NB4 (cell line): ENCODE measurements around the gene ITPRIP.

Source experiments
- DNase-seq: peaks from one replicate; pipeline ENCODE4 v3.0.0; 2010; ENCODE audit warnings: low read depth
- H3K4me3 ChIP-seq: one replicate; pipeline ENCODE4 v1.5.1; 2011; ENCODE audit warnings: mild to moderate bottlenecking, low read depth, low read length, moderate library complexity
- CTCF ChIP-seq: IDR thresholded peaks from one replicate; pipeline ENCODE4 v1.5.1; 2012; ENCODE audit warnings: low read depth, low read length
- MAX ChIP-seq: IDR thresholded peaks from 2 replicates; pipeline ENCODE4 v1.6.1; 2011; ENCODE audit warnings: low read depth, low read length
- MYC ChIP-seq: IDR thresholded peaks from 2 replicates; pipeline ENCODE4 v1.6.1; 2011; ENCODE audit warnings: low read depth, low read length
- POLR2A ChIP-seq: IDR thresholded peaks from 2 replicates; pipeline ENCODE4 v1.6.1; 2011; ENCODE audit warnings: mild to moderate bottlenecking; ENCODE audit not compliant: insufficient read length; ENCODE audit errors: extremely low read depth

ITPRIP gene

GRCh38 chr10:104277785-104278184 lies 60.5 kb downstream of the ITPRIP start:
- TF ChIP-seq MAX, result no peak
- no peak for TF ChIP-seq MYC
- no peak for TF ChIP-seq CTCF
- TF ChIP-seq POLR2A, result no peak
- H3K4me3 ChIP-seq, result no peak overlapping the region
- no peak for DNase-seq

- TF ChIP-seq POLR2A (no peak), MYC (no peak), CTCF (no peak), MAX (no peak)
- no peak overlapping the region for H3K4me3 ChIP-seq
- DNase-seq, result no peak
Observed at GRCh38 chr10:104276192-104276591, 62.1 kb downstream of the ITPRIP start.

GRCh38 chr10:104274762-104275721 lies 63.2 kb downstream of the ITPRIP start:
- TF ChIP-seq POLR2A, result no peak
- peak; percentile 77 for TF ChIP-seq CTCF
- TF ChIP-seq MYC, result no peak
- no peak for TF ChIP-seq MAX
- peak; percentile 49 for DNase-seq
- no peak overlapping the region for H3K4me3 ChIP-seq

GRCh38 chr10:104273899-104274575 lies 64.2 kb downstream of the ITPRIP start:
- DNase-seq, result no peak
- H3K4me3 ChIP-seq, result no peak overlapping the region
- TF ChIP-seq POLR2A (no peak), MAX (no peak), MYC (no peak), CTCF (no peak)

- no peak for DNase-seq
- TF ChIP-seq MAX, result no peak
- no peak for TF ChIP-seq CTCF
- H3K4me3 ChIP-seq, result no peak overlapping the region
Observed at GRCh38 chr10:104273286-104273685, 65.0 kb downstream of the ITPRIP start.
